SK-N-SH treated with all-trans-retinoic acid at 6 μM for 48 hours (cell line): Measurements from ENCODE around the gene CRABP1.

ENCODE experiments used
- GLIS3 ChIP-seq: fragments of 250-450 bp; sonication (Bioruptor Pico); IDR thresholded peaks from 2 replicates; pipeline ENCODE4 v1.5.0; 2020; ENCODE audit warnings: mild to moderate bottlenecking, moderate library complexity
- OSR1 ChIP-seq: fragments of 250-450 bp; sonication (Bioruptor Pico); IDR thresholded peaks from 2 replicates; pipeline ENCODE4 v1.8.0; 2022; ENCODE audit warnings: moderate library complexity, mild to moderate bottlenecking, inconsistent platforms
- PATZ1 ChIP-seq: fragments of 250-450 bp; sonication (Bioruptor Pico); IDR thresholded peaks from 2 replicates; pipeline ENCODE4 v1.8.0; 2020; ENCODE audit warnings: mild to moderate bottlenecking, moderate library complexity, borderline replicate concordance
- RARB ChIP-seq: fragments of 250-450 bp; sonication (Bioruptor Pico); IDR thresholded peaks from 2 replicates; pipeline ENCODE4 v1.8.0; 2021; ENCODE audit warnings: mild to moderate bottlenecking, moderate library complexity
- TCF4 ChIP-seq: fragments of 250-450 bp; sonication (Bioruptor Pico); IDR thresholded peaks from 2 replicates; pipeline ENCODE4 v1.8.0; 2021; ENCODE audit warnings: mild to moderate bottlenecking, moderate library complexity, borderline replicate concordance
- TOX ChIP-seq: fragments of 250-450 bp; sonication (Bioruptor Pico); IDR thresholded peaks from 2 replicates; pipeline ENCODE4 v1.8.0; 2021; ENCODE audit warnings: mild to moderate bottlenecking, moderate library complexity, borderline replicate concordance
- ZFP30 ChIP-seq: fragments of 450-650 bp; formaldehyde crosslinking; IDR thresholded peaks from 2 replicates; pipeline ENCODE4 v1.5.0; 2022; ENCODE audit warnings: mild to moderate bottlenecking, moderate library complexity
- ZNF565 ChIP-seq: fragments of 450-650 bp; formaldehyde crosslinking; conservative IDR thresholded peaks from 2 replicates; pipeline ENCODE4 v1.5.0; 2020; ENCODE audit warnings: low read depth, mild to moderate bottlenecking, moderate library complexity
- TF ChIP-seq, protein P1 (sequence below): fragments of 250-450 bp; sonication (Bioruptor Pico); IDR thresholded peaks from 2 replicates; pipeline ENCODE4 v1.5.1; 2020; ENCODE audit warnings: low read depth, mild to moderate bottlenecking, moderate library complexity
- TF ChIP-seq, protein P2 (sequence below): fragments of 250-450 bp; sonication (Bioruptor Pico); IDR thresholded peaks from 2 replicates; pipeline ENCODE4 v1.5.0; 2020; ENCODE audit warnings: mild to moderate bottlenecking, moderate library complexity

- TF ChIP-seq, protein P1, sequence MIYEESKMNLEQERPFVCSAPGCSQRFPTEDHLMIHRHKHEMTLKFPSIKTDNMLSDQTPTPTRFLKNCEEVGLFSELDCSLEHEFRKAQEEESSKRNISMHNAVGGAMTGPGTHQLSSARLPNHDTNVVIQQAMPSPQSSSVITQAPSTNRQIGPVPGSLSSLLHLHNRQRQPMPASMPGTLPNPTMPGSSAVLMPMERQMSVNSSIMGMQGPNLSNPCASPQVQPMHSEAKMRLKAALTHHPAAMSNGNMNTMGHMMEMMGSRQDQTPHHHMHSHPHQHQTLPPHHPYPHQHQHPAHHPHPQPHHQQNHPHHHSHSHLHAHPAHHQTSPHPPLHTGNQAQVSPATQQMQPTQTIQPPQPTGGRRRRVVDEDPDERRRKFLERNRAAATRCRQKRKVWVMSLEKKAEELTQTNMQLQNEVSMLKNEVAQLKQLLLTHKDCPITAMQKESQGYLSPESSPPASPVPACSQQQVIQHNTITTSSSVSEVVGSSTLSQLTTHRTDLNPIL, result no peak
- TF ChIP-seq TCF4, result no peak
- TF ChIP-seq TOX (CRISPR knock-in tag), result no peak
- TF ChIP-seq ZFP30 (CRISPR knock-in tag), result no peak
- TF ChIP-seq OSR1, result no peak
- no peak for TF ChIP-seq PATZ1 (CRISPR knock-in tag)
- no peak for TF ChIP-seq RARB (CRISPR knock-in tag)
- no peak for TF ChIP-seq GLIS3
- TF ChIP-seq, protein P2, sequence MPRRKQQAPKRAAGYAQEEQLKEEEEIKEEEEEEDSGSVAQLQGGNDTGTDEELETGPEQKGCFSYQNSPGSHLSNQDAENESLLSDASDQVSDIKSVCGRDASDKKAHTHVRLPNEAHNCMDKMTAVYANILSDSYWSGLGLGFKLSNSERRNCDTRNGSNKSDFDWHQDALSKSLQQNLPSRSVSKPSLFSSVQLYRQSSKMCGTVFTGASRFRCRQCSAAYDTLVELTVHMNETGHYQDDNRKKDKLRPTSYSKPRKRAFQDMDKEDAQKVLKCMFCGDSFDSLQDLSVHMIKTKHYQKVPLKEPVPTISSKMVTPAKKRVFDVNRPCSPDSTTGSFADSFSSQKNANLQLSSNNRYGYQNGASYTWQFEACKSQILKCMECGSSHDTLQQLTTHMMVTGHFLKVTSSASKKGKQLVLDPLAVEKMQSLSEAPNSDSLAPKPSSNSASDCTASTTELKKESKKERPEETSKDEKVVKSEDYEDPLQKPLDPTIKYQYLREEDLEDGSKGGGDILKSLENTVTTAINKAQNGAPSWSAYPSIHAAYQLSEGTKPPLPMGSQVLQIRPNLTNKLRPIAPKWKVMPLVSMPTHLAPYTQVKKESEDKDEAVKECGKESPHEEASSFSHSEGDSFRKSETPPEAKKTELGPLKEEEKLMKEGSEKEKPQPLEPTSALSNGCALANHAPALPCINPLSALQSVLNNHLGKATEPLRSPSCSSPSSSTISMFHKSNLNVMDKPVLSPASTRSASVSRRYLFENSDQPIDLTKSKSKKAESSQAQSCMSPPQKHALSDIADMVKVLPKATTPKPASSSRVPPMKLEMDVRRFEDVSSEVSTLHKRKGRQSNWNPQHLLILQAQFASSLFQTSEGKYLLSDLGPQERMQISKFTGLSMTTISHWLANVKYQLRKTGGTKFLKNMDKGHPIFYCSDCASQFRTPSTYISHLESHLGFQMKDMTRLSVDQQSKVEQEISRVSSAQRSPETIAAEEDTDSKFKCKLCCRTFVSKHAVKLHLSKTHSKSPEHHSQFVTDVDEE (CRISPR knock-in tag), result no peak
- no peak for TF ChIP-seq ZNF565 (CRISPR knock-in tag)
These were observed 50.1 kb downstream of the CRABP1 start for GRCh38 chr15:78390242-78390641.
